Activated CD4-positive, alpha-beta T cell treated with anti-CD3 and anti-CD28 coated beads for 4 hours (primary cell): Measurements from ENCODE around the gene CATSPERD.
A peak's percentile ranks its signal among the peaks of the same experiment; 100 is the strongest.
"Not testable (repeated sequence)": the region's sequence is repeated elsewhere in the genome, so short reads cannot be mapped to it uniquely, and the experiment has no call there.

Experiments used
- DNase-seq, 2 donors: peaks; one replicate each; pipeline ENCODE4 v3.0.0-alpha.2; 2020

CATSPERD gene

DNA sequence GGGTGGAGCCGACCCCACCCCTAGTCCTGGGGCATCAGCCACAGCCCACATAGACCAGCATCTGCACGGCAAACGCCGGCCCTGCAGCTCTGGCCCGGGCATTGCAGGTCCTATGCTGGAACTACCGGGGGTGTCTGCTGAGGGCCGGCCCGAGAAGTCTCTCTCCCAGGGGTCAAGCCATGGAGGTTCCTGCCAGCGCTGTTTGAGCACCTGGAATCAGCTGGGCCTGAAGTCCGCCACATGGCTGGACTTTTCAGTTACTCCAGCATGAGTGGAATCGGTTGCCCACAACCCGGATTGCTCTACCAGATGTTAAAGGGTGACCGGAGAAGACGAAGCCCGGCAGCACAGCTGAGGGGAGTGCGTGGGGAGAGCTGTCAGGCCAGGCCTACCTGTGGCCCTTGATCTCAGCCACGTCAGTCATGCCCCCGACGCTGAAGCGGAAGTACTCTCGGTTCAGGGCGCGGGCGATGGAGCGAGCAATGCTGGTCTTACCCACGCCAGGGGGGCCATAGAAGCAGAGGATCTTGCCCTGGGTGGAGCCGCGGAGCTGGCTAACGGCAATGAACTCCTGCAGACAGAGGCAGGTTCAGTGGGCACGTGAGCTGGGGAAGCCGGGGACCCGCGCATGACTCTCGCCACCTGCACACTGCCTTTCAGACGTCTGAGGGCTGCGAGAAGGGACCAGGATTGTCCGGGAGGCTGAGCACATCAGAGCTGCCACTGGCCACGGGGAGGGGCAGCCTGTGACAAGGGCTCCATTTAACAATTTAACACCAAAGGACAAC, 21.6 kb upstream of the CATSPERD start:
- DNase-seq, result no peak

DNA sequence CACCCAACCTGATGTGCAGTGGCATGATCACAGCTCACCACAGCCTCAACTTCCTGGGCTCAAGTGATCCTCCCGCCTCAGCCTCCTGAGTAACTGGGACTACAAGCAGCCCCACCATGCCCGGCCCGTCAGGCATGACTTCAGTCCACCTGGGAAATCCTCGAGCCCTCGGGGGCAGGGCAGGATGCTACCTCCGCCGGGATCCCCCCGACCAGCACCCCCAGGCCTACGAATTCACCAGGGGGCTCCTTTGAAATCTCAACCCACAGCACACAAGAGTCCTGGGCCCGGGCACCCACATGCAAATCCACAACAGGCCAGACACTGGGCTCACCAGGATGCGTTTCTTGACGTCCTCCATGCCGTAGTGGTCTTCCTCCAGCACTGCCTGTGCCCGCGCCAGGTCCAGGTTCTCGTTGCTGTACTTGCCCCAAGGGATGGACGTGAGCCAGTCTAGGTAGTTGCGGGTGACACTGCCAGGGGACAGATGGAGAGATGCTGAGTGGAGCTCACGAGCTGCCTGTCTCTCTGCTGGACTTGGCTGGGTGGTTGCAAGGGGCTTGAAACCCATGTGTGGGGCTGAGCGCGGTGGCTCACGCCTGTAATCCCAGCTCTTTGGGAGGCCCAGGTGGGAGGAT, 19.9 kb upstream of the CATSPERD start:
- no peak for DNase-seq

DNA sequence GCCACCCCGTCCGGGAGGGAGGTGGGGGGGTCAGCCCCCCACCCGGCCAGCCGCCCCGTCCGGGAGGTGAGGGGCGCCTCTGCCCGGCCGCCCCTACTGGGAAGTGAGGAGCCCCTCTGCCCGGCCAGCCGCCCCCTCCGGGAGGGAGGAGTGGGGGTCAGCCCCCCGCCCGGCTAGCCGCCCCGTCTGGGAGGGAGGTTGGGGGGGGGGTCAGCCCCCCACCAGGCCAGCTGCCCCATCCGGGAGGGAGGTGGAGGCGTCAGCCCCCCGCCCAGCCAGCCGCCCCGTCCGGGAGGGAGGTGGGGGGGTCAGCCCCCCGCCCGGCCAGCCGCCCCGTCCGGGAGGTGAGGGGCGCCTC, 18.4 kb upstream of the CATSPERD start:
- not testable (repeated sequence) for DNase-seq

DNA sequence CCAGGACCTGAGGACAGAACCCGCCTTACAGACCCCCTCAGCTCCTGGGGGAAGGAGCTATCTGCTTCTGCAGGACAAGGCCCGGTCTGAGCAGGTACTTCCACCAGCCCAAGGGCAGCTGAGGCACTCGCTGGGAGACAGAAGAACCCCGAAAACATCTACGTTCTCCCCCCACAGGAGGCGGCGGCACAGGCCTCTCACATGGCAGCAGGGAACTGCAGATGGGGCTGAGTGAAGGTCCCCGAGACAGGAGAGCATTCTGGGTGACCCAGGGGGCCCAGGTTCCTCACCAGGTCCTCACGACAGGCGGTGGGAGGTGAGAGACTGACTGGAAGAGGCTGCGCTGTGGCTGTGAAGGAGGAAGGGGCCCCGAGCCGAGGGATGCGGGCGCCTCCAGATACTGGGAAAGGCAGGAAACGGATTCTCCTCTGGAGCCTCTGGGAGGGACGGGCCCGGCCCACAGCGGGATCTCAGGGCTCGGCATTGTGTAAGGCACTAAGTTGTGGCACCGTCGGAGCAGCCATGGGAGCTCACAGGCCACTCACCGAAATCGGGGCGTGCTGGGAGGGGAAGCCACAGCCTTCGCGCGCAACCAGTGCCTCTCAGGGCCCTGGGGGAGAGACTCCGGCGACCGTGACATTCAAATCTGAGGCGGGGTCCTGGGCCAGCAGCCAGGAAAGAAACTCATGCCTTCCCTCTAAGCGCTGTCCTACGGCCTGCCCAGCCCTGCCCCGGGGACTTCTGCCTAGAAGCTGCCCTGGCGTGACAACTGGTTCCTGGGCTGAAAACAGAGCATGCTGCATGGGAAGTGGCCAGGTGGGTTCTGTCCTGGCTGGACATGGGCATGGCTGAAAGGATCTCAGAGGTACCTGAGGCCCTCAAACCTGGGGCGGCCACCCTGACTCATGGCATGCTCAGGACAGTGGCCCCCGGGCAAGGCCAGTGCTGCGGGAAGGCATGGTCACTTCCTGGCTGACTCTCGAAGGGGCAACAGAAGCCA, 16.3 kb upstream of the CATSPERD start:
- no peak for DNase-seq

DNA sequence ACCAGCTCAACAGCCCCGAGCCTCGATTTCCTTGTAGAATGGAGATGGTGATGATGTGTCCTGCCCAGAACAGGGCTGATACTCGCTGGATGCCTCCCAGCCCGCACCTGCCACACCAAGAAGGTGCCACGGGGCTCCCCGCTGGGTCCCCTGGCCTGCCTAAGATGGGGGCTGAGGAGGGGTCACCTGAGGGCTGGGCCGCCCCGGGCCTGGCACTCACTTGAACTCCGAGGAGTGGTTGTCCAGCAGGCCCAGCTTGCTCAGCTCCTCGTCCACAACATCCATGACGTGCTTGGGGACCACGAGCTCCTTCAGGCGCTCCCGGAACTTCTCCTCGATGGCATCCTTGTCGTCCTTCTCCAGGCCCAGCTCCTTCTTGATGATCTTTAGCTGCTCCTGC, 14.9 kb upstream of the CATSPERD start:
- no peak for DNase-seq

DNA sequence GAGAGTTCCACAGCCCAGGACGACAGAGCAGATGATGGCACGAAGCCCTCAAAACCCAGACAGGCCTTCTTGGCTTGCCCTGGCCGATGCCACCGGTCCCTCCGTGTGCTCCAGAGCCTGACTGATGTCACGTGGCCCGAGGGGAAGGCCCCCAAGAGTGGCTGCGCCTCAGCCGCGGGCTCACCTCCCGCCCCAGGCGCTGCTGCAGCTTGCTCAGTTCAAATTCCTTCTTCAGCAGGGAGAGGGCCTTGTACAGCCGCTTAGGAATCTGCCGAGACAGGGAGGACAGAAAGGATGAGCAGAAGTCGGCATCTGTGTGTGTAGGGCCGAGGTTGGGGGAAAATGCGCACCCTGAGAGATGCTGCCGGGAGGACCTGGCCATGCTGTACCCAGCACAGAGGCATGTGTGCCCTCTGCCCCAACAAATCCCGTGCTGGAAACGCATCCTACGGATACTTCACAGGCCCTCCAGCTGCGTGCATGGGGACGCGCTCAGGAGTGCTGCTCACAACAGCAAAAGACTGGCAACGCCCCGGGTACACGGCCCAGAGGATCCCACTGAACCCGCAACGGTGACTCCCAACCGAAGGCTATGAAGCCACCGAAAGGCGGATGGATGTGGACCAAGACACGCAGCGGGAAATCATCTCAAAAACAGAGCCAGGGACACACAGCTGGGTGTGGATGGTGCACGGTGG, 13.4 kb upstream of the CATSPERD start:
- no peak for DNase-seq

DNA sequence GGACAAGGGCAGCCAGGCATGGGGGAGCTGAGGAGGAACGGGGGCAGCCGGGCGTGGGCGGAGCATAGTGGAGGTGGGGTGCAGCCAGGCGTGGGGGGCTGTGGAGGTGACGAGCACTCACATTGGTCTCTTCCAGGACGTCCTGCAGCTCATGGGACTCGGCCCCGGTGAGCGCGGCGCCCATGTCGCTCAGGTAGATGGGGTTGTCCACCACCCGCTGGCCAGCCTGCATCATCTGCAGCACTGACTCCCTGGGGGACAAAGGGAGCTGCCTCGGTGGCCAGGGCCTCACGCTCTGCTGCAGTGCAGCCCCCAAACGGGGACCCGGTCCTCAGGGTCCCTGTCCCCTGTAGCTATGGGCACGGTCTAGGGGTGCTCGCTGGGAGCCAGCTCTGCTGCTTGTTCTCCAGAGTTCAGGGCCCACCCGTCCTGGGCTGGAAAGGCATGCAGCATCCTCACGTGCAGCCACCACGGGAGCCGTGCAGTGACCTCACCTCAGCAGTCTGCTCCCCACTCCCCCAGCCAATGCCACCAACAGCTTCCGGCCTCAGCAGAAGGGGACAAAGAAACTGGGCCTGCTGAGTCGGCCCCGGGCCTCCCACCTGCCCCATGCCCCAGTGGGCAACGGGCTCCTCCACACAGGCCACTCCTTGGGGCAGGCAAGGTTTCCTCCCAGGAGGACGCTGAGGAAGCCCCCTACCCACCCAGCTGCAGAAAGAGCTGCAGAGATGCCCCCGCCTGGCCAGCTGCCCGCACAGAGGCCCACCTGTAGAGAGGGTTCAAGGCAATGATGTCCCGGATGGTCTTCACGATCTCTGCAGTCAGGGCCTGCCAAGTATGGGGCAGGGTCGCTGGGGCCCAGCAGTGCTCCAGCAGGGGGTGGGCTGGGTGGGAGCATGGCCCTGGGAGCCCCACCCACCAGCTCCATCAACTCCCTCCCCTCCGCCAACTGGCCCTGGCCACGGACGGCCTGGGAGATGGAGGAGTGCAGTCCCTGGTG, 12.6 kb upstream of the CATSPERD start:
- DNase-seq, result no peak

DNA sequence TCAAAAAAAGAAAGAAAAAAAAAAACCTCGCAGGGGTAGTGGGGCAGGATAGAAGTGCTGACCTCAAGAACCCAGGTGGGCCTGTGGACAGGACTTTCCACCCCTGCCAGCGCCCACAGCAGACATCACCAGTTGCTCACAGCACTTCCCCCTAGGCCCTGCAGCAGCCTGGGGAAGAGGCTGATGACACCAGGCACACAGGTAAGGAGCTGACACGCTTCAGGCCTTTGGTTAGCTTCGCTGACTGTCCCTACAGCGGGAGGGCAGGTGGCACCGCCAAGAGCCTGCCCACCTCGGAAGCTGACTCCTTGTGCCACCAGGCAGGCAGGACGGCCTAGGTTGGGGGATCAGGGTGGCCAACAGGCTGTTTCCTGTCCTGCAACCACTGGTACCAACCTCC, 9.4 kb upstream of the CATSPERD start:
- DNase-seq, result no peak

DNA sequence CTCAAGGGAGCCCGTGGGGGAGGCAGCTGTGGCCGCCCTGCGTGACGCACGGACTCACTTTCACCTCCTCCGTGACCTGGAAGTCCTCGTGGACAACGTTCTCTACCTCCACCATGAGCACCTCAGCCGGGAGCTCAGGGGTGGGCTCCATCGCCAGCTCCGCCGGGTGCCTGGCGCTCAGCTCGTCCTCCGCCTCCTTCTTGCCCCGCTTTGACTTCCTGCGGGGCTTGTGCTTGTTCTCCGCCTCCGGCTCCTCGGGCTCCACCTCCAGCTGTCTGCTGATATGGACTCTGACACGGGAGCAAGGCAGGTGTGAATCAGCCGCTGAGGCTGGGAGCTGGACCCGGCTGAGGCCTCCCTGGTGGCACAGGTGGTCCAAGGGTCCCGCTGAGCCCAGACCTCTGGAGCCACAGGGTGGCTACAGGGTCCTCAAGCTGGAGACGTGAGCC, 8.7 kb upstream of the CATSPERD start:
- no peak for DNase-seq

DNA sequence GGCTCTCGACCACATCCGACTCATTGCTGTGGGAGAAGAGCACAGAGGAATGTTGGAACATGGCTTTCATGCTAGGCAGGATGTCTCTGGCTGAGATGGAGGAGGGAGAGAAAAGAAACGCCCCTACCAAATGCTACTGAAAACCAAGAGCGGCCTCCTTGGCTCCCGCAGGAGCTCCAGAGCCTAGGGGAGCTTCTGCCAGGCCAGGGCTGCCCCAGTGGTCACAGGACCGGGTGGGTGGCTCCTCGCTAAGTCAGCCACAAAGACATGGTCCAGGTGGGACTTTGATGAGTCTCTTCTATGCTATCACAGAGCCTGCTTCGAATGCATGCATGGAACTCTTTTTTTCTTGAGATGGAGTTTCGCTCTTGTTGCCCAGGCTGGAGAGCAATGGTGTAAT, 7.2 kb upstream of the CATSPERD start:
- no peak for DNase-seq

DNA sequence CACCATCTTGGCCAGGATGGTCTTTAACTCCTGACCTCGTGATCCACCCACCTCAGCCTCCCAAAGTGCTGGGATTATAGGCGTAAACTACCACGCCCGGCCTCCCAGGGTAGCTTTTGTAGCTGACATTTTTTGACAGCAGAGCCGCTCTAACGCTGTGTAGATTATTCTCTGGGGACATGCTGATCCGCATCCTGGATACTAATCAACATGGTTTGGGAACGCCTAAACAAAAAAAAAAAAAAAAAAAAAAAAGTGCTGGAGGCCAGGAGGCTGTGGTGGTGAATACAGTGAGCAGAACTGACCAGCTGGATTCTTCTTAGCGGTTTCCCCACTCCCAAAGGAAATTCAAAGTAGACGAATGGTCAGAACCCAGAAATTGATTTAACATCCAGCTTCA, 5.6 kb upstream of the CATSPERD start:
- DNase-seq, result no peak

DNA sequence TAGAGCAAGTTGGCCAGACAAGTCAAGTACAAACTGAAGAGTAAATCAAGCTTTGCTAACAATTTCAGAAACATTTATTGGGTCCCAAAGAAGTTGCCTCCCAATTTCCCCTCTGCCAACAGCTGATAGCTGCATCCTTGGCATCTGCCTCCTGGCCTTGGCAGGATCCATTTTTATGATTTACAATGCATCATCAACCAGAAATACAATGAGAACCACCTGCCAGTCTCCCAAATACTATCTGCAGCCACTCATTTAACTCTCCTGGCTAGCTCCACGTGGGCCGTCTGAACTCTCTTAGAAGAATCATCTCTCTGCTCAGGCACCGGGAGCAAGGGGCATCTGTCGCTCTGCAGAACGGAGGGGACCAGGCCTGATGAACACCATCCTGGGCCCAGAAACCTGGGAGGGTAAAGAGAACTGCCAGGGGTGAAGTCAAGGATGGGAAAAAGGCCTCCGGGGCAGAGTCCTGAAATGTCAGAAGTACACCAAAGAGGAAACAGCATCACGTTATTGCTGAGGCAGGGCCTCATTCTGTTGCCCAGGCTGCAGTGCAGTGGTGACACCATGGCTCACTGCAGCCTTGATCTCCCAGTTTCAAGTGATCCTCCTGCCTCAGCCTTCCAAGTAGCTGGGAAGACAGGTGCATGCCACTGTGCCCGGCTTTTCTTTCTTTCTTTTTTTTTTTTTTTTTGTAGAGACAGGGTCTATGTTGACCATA, 3.1 kb upstream of the CATSPERD start:
- no peak for DNase-seq

DNA sequence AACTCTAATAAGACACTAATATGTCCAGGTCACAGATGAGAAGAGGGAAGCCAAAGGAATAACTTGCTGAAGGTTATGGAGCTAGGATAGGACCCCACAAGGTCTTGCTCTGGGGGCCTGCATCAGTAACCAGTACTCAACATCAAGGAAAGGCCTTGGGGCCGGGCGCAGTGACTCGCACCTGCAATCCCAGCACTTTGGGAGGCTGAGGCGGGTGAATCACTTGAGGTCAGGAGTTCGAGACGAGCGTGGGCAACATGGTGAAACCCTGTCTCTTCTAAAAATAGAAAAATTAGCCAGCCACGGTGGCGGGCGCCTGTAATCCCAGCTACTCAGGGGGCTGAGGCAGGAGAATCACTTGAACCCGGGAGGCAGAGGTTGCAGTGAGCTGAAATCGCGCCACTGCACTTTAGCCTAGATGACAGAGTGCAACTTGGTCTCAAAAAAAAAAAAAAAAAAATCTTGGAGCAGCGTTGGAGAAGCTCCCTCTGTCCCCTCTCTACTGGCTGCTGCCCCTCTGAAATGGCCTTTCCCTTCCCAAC, 2.3 kb upstream of the CATSPERD start:
- peak; percentile 38 to 48 for DNase-seq

DNA sequence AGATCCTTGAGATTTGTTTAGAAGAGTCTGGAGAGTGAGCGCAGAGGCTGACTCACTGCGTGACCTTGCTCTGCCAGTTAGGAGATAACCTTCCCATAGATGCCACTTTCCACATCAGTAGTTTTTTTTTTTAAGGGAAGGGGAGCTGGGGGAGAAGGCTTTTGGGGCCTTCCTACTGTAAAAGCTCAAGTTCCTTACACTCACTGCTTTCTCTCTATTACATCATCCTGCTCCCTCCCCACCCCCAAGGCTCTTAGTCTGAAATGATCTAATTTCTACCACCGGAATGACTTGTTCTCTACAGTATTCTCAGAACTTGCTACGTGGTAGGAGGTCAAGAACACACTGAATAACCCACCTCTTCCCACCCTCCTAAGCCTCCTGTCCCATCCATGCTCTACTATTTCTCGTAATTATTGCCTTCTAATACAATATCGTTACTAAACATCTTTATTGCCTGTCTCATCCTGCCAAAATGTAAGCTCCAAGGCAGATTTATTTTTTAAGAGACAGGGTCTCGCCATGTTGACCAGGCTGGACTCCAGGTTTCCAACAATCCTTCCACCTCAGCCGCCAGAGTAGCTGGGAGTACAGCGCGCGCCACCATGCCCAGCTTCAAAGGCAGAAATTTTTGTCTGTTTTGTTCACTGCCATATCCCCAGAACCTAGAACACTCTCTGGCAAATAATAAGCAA, 1.7 kb upstream of the CATSPERD start:
- DNase-seq, result peak; percentile 60 to 62

DNA sequence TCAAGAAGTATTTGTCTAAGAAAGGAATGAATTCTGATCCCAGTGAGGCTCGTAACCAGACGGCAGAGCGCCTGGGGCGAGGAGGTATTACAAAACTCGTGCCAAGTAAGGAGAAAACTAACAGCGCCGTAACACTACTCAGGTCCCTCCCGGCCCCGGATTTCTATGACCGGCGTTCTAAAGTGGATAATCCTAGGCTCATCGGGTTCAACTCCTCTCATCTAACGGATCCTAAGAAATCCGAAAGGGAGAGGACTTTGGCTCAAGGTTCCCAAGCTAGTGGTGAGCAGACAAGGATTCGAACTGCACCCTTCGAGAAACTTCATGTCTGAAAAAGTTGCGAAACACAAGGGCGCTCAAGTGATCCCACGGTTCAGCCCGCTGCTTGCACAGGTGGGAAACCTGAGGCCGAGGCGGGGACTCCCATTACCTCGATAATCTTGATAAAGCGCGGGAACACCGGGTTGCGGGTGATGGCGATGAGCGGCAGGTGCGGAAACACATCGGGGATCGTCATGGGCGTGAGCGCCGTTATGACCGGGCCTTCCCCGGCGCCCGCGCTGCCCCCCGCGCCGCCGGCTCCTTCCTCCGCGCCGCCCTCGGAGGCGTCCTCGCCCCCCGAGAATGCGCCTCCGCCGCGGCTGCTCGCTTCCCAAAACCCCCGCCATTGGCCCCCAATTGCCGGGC, 1.0 kb upstream of the CATSPERD start:
- DNase-seq, result no peak

DNA sequence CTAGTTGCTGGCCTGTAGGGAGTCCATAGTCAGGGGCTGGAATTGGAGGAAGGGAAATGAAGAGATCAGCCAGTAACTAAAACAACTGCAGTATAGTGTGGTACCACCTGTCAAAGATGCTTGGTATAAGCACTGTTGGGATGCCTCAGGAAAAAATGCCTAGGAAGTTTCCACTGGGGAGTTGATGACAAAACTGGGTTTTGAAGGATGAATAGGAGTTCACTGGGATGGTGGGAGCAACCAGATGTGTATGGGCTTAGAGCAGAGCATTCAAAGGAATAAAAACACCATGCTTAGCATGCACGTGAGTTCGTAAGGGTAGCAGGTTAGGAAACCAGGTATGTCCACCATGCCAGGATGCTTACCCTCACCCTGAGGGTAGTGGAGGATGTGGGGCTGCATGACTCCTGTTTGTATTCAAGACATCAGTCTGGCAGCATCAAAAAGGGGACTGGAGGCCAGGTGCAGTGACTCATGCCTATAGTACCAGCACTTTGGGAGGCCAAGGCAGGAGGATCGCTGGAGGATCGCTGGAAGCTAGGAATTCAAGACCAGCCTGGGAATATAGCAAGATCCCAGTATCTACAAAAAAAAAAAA, 7.1 kb downstream of the CATSPERD start:
- no peak for DNase-seq

DNA sequence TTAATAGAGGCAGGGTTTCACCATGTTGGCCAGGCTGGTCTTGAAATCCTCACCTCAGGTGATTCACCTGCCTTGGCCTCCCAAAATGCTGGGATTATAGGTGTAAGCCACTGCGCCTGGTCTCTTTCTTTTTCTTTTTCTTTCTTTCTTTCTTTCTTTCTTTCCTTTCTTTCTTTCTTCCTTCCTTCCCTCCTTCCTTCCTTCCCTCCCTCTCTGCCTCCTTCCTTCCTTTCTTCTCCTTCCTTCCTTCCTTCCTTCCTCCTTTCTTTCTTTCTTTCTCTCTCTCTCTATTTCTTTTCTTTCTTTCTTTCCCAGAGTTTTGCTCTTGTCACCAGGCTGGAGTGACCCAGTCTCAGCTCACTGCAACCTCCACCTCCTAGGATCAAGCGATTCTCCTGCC, 12.7 kb downstream of the CATSPERD start:
- not testable (repeated sequence) for DNase-seq

DNA sequence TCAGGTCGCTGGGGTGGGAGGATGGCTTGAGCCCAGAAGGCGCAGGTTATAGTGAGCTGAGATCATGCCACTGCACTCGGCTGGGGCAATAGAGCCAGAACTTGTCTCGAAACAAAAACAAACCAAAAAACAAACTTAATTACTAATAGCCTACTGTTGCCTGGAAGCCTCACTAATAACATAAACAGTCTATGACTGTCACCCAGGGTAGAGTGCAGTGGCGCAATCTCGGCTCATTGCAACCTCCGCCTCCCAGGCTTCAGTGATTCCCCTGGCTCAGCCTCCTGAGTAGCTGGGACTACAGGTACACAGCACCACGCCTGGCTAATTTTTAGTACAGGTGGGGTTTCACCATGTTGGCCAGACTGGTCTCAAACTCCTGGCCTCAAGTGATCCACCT, 18.0 kb downstream of the CATSPERD start:
- DNase-seq, result no peak

DNA sequence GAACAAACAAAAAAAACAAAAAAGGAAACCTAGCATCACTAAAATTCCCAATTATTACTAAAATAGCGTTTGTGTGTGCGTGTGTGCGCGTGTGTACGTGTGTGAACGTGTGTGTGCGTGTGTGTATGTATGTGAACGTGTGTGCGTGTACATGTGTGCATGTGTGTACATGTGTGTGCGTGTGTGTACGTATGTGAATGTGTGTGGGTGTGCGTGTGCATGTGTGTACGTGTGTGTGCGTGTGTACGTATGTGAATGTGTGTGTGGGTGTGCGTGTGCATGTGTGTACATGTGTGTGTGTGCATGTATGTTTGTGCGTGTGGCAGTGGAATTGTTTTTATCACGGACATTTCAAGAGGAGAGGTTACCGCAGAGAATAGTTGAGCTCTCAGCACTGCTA, 21.6 kb downstream of the CATSPERD start:
- no peak for DNase-seq
